ENCODE data around the gene VGLL2. TPM values are rescaled to one million over a fixed set of nuclear protein-coding genes. Genes with fewer than 3 reads are reported as not detected.
"Not testable (repeated sequence)": the region's sequence is repeated elsewhere in the genome, so short reads cannot be mapped to it uniquely, and the experiment has no call there.

The VGLL2 gene, protein sequence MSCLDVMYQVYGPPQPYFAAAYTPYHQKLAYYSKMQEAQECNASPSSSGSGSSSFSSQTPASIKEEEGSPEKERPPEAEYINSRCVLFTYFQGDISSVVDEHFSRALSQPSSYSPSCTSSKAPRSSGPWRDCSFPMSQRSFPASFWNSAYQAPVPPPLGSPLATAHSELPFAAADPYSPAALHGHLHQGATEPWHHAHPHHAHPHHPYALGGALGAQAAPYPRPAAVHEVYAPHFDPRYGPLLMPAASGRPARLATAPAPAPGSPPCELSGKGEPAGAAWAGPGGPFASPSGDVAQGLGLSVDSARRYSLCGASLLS
- polyA plus RNA-seq (ENCODE audit: insufficient read length in 3 of 3), result not detected
- long read RNA-seq, donor 1, result 0 reads
- long read RNA-seq, donor 2, result 0 reads
- long read RNA-seq, donor 3, result 0 reads
- long read RNA-seq, donor 4, result 0 reads
- long read RNA-seq, donor 5, result 0 reads
- long read RNA-seq, donor 6, result 0 reads
- long read RNA-seq, donor 7, result 0 reads
- long read RNA-seq, donor 8, result 0 reads
- long read RNA-seq, donor 9, result 0 reads
- long read RNA-seq, donor 10, result 0 reads
- long read RNA-seq, donor 11, result 0 reads
- long read RNA-seq, donor 12, result 0 reads
- long read RNA-seq, donor 13, result 0 reads
- long read RNA-seq, donor 14, result 0 reads
- long read RNA-seq, donor 15, result 0 reads
- long read RNA-seq, donor 16, result 0 reads

DNA sequence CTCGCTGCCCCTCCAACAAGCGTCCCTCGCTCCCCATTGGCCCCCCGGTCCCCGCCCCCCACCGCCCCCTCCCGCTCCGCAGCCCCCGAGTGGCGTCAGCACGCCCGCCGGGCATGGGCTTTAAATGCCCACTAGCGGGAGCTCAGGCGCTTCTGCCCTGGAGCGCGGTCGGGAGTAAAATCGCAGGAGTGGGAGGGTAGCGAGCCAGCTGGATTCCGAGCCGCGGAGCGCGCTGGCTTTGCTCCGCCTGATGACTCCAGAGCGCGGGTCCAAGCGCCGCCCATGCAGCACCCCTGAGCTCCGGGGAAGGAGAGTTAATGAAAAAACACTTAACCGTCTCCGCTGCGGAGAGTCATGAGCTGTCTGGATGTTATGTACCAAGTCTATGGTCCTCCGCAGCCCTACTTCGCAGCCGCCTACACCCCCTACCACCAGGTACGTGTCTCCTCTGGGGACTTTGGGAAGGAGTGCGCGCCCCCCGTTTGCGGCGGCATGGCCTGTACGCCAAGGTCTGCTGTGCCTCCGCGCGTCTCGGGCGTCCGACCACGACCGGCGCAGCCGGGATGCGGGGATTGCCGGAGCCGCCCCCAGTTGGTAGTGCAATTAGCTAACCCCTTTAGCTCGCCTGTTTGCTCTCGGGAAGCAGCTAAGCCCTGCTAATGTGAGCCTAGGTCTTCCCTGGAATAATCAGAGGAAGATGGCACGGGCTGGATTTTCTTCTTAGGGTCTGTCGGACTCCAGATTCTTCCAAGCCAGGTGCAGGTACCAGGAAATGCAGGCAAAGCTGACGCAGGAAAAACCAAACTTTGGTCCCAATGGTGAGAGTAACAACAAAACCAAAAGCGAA is at the start of gene VGLL2:
Gene VGLL2, plus strand, starts transcription at position 149 of the 847 bp plus-strand sequence. Its CDS starts 206 bp downstream, at position 355.
- peak in 8 of 11 donors; percentile 39 to 56 (median 48) for DNase-seq (ENCODE audit: extremely low read depth in 1 of 11, low read depth in 9 of 11, low spot score in 4 of 11)

DNA sequence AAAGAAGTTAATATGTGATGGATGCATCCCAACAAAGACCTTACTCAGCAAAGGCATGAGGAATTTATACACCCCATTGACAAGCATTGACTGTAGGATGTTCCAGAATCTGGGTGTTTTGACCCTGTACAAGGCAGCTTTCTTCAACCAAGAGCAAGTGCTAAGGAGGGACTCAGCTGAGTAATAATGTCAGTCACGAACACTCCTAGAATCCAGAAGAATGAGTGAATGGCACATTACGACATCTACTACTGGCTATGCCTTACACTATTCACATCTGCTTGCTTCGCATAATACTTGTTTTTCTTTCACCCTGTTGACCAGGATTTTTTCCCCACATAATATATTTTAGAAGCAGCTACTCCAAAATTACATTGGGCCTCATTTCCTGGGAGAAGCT is 42.5 kb upstream of the VGLL2 start:
- DNase-seq (ENCODE audit: extremely low read depth in 1 of 11, low read depth in 9 of 11, low spot score in 4 of 11), result no peak

DNA sequence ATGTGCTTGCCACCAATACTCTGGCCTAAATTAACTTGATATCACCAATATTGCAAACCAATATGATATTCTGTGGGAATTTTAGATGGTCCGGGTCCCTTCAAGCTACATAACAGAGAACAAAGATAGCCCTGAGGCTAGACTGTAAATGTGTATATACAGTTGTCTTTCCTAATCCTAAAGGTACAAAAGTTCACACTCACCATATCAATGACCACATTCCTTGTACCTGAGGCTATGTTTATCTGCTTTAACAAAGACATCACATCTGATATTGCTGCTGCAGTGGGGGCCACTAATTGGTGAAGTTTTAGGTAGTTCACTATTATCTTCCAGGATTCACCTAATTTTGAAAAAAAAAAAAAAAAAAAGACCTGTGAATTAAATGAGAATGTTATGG is 38.6 kb upstream of the VGLL2 start:
- no peak for DNase-seq (ENCODE audit: extremely low read depth in 1 of 11, low read depth in 9 of 11, low spot score in 4 of 11)

DNA sequence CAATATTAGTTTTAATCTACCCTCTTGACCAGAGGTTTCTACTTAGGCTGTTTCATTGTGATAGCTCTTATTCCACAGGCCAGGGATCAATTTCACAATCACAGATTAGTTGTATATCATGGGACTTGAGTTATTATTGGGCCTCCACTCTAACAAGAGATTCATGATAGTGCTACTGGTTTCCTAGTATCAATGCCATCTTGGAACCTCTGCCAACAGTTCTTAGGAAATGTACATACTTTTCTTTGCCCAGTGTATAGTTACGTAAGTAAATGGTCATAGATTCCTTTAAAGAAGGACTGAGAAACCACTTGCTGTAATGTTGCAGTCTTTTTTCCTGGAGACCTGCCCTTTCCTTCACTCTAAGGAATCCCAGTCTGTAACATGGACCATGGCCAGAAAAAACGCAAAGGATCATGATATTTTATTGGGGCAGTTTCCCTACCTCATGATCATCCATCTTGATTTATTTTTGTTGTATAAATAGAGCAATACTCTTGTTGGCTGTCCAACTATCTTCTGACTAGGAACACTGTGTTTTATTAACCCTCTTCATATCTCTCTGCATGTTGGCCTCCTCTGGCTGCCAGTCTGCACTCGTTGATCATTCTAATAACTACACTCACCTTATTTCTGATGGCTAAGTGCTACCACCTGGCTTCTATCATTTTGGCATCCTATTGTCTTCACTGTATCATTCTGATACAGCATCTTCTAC is 38.0 kb upstream of the VGLL2 start:
- no peak for DNase-seq (ENCODE audit: extremely low read depth in 1 of 11, low read depth in 9 of 11, low spot score in 4 of 11)

DNA sequence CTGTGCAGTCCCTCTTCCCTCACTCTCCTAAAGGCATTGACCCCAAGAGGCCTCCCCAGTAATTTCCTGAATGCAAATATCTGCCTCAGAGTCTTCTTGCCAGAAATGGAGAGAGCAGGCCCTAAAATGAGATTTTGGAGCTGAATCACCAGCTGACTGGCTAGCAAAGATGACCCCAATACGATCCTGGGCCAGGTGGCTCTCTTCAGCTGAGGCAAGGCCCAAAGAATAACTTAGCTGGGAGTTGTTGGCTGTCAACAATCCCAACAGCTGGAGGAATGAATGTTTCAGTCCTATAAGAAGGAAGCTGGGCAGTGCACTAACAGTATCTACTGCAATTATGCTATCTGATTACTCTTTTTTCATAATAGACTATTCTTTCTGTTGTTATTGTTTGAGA is 37.2 kb upstream of the VGLL2 start:
- DNase-seq (ENCODE audit: extremely low read depth in 1 of 11, low read depth in 9 of 11, low spot score in 4 of 11), result peak in 6 of 11 donors; percentile 1 to 26 (median 16)

DNA sequence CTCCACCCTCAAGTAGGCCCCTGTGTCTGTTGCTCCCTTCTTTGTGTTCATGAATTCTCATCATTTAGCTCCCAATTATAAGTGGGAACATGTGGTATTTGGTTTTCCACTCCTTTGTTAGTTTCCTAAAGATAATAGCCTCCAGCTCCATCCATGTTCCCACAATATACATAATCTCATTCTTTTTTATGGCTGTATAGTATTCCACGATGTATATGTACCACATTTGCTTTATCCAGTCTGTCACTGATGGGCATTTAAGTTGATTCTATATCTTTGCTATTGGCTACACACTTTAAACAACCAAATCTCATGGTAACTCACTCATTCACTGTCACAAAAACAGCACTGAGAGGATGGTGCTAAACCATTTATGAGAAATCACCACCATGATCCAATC is 35.5 kb upstream of the VGLL2 start:
- no peak for DNase-seq (ENCODE audit: extremely low read depth in 1 of 11, low read depth in 9 of 11, low spot score in 4 of 11)

DNA sequence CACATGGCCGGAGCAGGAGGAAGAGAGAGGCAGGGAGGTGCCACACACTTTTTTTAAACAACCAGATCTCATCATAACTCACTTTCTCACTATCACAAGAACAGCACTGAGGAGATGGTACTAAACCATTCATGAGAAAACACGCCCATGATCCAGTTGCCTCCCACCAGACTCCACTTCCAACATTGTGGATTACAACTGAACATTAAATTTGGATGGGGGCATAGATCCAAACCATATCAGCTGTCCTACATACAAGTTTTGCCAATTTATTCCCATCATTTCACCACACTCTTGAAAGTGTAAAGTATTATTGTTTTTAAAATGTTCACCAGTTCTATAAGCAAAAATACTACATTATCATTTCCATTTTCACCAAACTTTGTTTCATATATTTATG is 33.9 kb upstream of the VGLL2 start:
- no peak for DNase-seq (ENCODE audit: extremely low read depth in 1 of 11, low read depth in 9 of 11, low spot score in 4 of 11)

DNA sequence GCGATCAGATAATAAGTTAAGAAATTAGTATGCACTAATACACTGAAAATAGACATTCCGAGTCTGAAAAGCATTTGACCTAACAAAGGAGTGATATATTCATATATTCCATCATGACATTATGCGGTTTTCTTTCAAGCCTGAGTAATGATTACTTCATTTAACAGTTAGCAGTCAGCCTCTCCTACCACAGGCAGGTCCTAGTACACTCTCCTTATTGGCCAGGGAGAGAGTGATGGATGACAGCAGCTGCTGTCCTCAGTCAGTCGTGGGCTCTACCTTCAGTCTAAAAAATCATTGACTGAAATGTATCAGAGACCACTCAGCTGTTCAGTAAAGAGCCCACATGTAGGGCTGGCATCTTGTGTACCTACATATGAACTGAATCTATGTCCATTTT is 33.2 kb upstream of the VGLL2 start:
- no peak for DNase-seq (ENCODE audit: extremely low read depth in 1 of 11, low read depth in 9 of 11, low spot score in 4 of 11)

DNA sequence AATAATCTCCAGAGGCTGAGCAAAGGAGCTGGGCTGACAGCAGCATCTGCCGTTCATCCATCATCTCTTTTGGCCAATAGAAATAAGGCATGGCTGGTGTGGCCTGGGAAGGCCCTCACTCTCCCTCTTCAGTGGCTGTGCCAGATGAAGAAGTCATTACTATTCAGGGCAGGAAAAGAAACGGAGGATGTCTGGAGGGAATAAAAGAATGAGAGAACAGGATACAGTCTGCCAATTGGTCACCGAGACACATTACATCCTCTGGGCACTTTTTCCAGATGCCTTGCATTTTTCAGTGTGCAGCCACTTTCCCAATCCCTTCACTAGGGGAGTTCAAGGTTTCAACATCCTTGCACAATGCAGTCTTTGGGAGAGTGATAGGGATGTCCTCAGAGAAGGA is 32.2 kb upstream of the VGLL2 start:
- DNase-seq (ENCODE audit: extremely low read depth in 1 of 11, low read depth in 9 of 11, low spot score in 4 of 11), result no peak

DNA sequence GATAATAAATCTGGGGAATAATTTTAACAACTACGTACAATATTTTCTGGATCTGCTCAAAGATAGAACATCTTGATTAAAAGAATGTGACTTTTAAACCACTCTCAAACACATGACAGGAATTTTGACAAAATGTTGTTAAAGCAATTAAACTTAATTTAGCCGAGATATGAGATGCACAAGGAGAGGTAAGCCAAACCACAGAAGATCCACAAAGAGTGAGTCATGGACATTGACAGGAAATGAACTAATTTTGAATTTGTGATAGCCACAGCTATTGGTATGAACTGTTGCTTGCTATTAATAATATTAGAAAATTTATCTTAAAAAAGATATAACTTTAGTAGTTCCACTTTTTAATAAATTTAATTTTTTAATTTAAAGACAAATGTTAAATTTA is 27.8 kb upstream of the VGLL2 start:
- DNase-seq (ENCODE audit: extremely low read depth in 1 of 11, low read depth in 9 of 11, low spot score in 4 of 11), result no peak

DNA sequence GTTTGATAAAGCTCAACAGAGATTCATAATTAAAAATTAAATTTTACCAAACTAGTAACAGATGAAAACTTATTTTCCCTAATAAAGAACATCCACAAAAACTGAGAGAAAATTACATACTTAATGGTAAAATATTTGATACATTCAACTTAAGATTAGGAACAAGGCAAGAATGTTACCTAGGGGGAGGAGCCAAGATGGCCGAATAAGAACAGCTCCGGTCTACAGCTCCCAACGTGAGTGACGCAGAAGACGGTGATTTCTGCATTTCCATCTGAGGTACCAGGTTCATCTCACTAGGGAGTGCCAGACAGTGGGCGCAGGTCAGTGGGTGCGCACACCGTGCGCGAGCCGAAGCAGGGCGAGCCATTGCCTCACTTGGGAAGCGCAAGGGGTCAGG is 20.8 kb upstream of the VGLL2 start:
- not testable (repeated sequence) for DNase-seq (ENCODE audit: extremely low read depth in 1 of 11, low read depth in 9 of 11, low spot score in 4 of 11)

DNA sequence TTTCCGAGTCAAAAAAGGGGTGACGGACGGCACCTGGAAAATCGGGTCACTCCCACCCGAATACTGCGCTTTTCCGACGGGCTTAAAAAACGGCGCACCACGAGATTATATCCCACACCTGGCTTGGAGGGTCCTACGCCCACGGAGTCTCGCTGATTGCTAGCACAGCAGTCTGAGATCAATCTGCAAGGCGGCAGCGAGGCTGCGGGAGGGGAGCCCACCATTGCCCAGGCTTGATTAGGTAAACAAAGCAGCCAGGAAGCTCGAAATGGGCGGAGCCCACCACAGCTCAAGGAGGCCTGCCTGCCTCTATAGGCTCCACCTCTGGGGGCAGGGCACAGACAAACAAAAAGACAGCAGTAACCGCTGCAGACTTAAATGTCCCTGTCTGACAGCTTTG is 20.4 kb upstream of the VGLL2 start:
- DNase-seq (ENCODE audit: extremely low read depth in 1 of 11, low read depth in 9 of 11, low spot score in 4 of 11), result not testable (repeated sequence)

DNA sequence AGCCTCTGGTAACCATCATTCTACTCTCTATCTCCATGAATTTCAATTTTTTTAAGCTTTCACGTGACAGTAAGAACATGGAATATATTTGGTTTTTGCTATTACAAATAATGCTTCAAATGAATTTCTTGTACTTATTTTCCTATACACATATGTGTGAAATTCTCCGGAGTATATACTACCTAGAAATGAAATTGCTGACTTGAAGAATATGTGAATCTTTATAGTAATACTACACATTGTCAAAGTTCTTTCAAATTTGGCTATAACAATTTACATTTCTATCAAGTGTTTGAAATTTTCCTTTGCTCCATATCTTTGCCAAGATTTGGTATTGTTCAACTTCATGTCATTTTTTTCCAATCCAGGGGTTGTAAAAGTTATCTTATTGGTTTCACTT is 11.6 kb upstream of the VGLL2 start:
- no peak for DNase-seq (ENCODE audit: extremely low read depth in 1 of 11, low read depth in 9 of 11, low spot score in 4 of 11)

DNA sequence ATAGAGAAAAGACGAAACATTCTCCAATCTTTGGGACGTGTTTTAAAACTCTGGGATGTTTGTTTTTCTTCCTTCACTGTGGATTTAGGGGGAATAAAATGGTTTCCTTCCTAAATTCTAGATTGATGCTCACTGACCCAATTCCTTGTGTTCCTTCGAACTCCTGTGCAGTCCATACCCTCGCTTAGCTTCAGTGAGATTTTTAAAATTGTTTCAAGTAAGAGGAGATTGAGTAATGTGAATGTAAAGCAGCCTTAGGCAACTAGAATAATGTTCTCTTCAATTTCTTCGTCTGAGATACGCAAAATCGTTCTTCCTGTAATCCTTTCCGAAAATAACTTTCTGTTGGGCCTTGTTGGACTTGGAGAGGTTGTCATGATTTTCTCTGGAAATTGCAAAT is 2.6 kb upstream of the VGLL2 start:
- DNase-seq (ENCODE audit: extremely low read depth in 1 of 11, low read depth in 9 of 11, low spot score in 4 of 11), result no peak

DNA sequence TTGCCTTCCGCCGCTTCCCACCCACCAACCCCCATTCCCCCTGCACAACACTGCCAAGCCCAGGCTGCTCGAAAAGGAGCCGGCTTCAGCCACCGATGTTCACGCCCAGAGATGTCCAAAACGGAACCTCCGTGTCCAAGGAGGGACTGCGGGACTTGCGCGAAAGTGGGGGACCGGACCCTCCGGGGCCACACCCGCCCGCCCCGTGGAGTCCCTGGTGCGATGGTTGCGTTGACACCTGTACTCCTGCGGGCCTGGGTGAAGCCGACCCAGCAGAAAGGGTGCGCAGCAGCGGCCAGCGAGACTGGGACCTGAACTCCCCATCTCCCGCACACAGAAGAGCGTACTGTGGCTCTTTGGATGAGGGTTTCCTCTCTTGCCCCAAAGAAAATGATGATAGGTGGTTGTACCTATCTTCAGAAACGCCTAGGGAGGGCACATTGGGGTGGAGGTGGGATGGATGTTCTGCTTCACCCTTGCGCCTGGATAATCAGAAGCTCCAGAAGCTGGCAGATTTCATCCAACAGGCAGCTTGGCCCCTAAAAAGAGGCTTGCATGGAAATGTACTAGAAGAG is 1.9 kb upstream of the VGLL2 start:
- no peak for DNase-seq (ENCODE audit: extremely low read depth in 1 of 11, low read depth in 9 of 11, low spot score in 4 of 11)

DNA sequence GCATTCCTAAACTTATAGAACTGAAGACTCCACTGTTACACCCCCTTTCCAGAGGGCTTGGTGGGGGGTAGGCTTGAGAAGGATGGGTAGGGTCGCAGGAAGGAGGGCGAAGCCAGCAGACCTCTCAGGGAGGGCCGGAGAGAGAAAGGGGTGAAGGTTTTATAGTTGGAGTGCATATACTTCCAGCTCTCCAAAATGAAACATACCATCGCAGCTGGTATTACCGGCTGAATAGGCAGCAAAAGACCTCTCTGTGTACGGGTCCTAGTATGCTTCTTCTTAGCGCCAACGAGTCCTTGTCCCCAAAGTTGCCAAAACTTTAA is 1.0 kb upstream of the VGLL2 start:
- DNase-seq (ENCODE audit: extremely low read depth in 1 of 11, low read depth in 9 of 11, low spot score in 4 of 11), result no peak

DNA sequence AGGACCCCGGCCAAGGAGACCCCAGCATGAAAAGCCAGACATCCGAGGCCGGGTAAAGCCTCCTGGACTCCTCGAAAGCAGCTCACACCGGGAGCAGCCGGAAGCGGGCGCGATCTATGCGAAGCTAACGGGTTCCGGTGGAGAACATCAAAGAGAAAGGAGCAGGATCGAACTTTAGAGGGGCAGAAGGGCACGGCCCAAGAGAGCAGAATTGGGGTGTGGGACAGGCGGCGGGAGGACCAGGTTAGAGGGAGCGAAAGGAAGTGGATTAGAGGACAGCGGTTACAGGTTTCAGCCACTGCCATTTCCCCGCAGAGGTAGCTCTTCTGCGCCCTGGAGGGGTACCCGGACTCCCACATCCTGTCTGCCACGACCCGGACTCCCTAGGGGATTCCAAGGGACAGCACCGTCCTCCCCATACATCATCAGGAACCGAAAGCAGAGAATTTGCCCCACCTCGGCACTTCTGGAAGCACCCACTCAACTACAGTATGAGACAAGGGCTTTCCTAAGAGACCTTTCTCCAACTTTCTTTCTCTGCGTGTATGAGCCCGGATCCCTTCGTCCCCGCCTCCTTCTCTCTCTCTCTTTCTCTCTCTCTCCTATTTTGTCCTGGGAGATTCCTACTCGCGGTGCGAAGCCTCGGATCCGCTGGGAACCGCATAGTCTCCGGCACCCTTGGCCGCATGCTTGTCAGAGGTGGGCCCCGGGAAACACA is 507 bp upstream of the VGLL2 start:
- DNase-seq (ENCODE audit: extremely low read depth in 1 of 11, low read depth in 9 of 11, low spot score in 4 of 11), result no peak

DNA sequence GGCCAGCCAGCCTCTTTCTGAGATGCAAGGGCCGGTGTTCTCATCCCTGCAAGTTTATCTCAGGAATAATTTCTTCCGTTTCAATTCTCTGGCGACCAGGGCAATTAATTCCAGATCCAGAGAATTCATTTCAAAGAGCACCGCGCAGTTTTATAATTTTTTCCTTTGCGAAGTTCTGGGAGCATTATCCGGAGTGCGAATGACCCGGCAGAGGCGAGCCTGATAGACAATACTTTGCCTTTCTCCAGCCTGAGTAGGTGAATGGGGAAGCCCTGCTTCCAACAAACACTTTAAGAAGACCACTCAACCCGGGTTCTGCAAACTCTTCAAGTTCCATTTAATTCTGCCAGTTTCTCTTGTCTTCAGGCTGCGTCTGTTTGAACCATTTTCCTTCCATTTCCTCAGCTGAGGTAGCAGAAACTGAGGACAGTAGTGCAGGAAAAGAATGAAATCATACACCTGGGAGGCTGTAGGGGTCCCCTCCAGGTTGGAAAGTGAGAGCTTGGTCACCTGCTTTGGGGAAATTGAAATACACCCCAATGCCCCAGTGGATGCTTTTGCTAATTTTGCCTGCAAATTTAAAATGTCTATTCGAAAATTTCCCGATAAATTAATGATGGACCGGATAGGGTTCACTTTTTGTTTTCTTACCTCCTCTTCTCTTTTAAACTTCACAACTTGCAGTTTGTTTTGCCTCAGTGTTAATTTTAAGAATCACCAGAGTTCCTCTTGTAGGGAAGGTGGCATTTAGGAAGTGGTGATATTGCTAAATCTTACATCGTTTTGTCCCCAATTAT is 1.1 kb downstream of the VGLL2 start:
- no peak for DNase-seq (ENCODE audit: extremely low read depth in 1 of 11, low read depth in 9 of 11, low spot score in 4 of 11)
